UCSD-AML1 (cell line): Measurements from ENCODE around the gene DOCK10.

Source experiments
- DNase-seq: peaks from one replicate; lab custom pipeline; 2025; ENCODE audit not compliant: unreplicated experiment; lab: John Stamatoyannopoulos, UW

Gene DOCK10

GRCh38 chr2:224729435-224729834 lies 312.8 kb downstream of the DOCK10 start:
- no peak for DNase-seq

GRCh38 chr2:224724331-224724730 lies 317.9 kb downstream of the DOCK10 start:
- DNase-seq: no peak

- no peak for DNase-seq
Observed at GRCh38 chr2:224723586-224724217, 318.6 kb downstream of the DOCK10 start.

GRCh38 chr2:224722770-224723169 lies 319.5 kb downstream of the DOCK10 start:
- no peak for DNase-seq

DNA sequence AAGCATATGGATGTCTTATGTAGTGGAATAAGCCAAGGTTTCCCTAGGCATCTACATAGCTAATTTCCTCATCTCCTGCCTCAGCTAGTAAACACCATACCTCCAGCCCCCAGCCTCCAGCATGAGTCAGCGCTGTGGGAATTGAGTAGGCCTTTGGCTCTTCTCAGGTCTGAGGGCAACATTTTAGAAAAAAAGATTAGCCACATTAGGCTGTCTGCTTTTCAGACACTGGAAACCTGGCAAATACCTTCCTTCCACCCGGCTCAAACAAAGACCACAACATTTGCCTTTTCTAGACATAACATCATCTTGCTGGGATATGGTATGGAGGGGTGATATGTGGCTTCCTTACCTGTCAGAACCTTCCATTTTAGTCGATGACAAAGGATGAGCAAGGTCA lies 320.0 kb downstream of the DOCK10 start:
- no peak for DNase-seq

GRCh38 chr2:224716921-224717320 lies 325.3 kb downstream of the DOCK10 start:
- DNase-seq: no peak

DNA sequence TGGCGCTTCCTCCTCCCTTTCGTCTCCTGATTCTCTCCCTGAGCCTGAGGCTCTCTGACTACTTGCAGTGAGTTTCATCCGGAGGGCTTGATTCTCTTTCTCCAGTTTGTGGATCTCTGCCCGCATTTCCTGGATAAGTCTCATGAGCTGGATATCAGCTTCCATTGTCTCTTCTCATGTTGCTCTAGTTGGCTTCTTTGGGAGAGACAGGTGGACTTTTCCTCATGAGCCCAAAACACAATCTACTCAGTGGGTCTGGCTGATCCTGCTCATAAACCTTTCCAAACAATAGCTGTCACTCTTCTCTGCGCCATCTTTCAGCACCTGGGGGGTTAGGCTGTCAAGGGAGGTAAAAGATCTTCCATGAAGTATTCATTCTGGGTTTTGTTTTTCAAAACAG lies 326.1 kb downstream of the DOCK10 start, which contains the start of gene CCDC195:
CCDC195 (minus strand) TSS at position 165 of the 400 bp plus-strand sequence; CDS start at position 165, 0 bp downstream.
- DNase-seq: no peak
